Right lobe of liver (tissue), 4 donors: ENCODE results near the gene CIROP.

ENCODE experiments used
- CTCF ChIP-seq, 4 donors: fragments of 200-600 bp in 3 of 4; fragments of 450-650 bp in 1 of 4; IDR thresholded peaks; one replicate each; pipeline versions ENCODE4 v1.5.1 to v1.8.0; 2016 to 2022; ENCODE audit warnings: antibody characterized with exemption in 4 of 4, mild to moderate bottlenecking in 2 of 4
- POLR2A ChIP-seq: fragments of 450-650 bp; IDR thresholded peaks from one replicate; pipeline ENCODE4 v1.6.1; 2017; ENCODE audit warnings: antibody characterized with exemption, mild to moderate bottlenecking
- donor health status: DM: no; HTN: no; CAD: no.
- donor health status: DM: no; HTN: no; CAD: no.
- donor health status: DM: no; HTN: yes; CAD: no.

DNA sequence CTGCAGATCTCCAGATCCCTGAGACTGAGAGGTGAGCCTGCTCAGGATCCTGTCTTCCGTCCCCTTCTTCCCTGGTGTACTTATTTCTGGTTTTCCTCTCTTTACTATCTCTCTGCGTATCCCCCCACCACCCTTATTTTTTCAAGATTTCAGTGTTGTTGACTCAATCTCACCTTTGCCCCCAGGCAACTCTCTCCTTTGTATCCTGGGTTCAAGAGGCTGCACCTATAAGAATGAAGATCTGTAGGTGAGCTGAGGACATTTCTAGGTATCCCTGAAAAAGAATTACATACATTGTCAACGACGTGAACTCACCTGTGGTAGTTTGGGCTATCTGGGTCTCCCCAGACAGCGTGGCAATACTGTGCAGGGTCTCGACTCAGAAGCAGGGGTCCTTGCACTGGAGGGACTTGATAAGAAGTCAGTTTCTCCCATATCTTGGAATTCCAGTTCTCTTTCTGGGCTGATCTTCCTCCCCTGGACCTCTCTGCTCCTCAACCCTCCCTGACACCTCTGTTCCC lies 659 bp downstream of the CIROP start:
- TF ChIP-seq CTCF (IDR thresholded peaks at IDR 0.05) (no peak), POLR2A (no peak)
